Chondrocyte (in vitro differentiated cells): ENCODE results near the gene SPTBN1. TPM values are rescaled to one million over a fixed set of nuclear protein-coding genes. Genes with fewer than 3 reads are reported as not detected.

ENCODE experiments used
- DNase-seq: peaks from one replicate; pipeline ENCODE4 v3.0.0; 2021; ENCODE audit warnings: mixed read lengths, low spot score
- H3K27ac Mint-ChIP-seq: one replicate; pipeline ENCODE4 v1.8.0; 2021; ENCODE audit warnings: mild to moderate bottlenecking, moderate library complexity, mixed read lengths; ENCODE audit not compliant: unreplicated experiment
- H3K27me3 Mint-ChIP-seq: 2 replicates; pipeline ENCODE4 v1.8.0; 2021; ENCODE audit warnings: low read depth, mixed read lengths
- H3K36me3 Mint-ChIP-seq: 2 replicates; pipeline ENCODE4 v1.8.0; 2021; ENCODE audit warnings: low read depth, mixed read lengths
- H3K4me1 Mint-ChIP-seq: 2 replicates; pipeline ENCODE4 v1.8.0; 2021; ENCODE audit warnings: low read depth, mild to moderate bottlenecking, mixed read lengths
- H3K4me3 Mint-ChIP-seq: one replicate; pipeline ENCODE4 v1.8.0; 2021; ENCODE audit warnings: mild to moderate bottlenecking, moderate library complexity, mixed read lengths; ENCODE audit not compliant: unreplicated experiment
- H3K9me3 Mint-ChIP-seq: 2 replicates; pipeline ENCODE4 v1.8.0; 2021; ENCODE audit warnings: low read depth, mixed read lengths
- total RNA-seq: library from RNA; stranded (reverse); gene quantifications from 3 replicates; pipeline ENCODE4 v1.2.1, GENCODE V29; 2021
- TF ChIP-seq, protein P1 (sequence below): fragments of 200-600 bp; sonication (generic); IDR thresholded peaks from 2 replicates; pipeline ENCODE4 v1.5.0; 2021; ENCODE audit warnings: antibody characterized with exemption, mild to moderate bottlenecking, moderate library complexity

SPTBN1 gene
- total RNA-seq, 1 donor from 2014 or later, result 297 TPM

GRCh38 chr2:54676656-54677055, 220.5 kb downstream of the SPTBN1 start:
- TF ChIP-seq, protein P1, sequence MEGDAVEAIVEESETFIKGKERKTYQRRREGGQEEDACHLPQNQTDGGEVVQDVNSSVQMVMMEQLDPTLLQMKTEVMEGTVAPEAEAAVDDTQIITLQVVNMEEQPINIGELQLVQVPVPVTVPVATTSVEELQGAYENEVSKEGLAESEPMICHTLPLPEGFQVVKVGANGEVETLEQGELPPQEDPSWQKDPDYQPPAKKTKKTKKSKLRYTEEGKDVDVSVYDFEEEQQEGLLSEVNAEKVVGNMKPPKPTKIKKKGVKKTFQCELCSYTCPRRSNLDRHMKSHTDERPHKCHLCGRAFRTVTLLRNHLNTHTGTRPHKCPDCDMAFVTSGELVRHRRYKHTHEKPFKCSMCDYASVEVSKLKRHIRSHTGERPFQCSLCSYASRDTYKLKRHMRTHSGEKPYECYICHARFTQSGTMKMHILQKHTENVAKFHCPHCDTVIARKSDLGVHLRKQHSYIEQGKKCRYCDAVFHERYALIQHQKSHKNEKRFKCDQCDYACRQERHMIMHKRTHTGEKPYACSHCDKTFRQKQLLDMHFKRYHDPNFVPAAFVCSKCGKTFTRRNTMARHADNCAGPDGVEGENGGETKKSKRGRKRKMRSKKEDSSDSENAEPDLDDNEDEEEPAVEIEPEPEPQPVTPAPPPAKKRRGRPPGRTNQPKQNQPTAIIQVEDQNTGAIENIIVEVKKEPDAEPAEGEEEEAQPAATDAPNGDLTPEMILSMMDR, result no peak
- Mint-ChIP-seq H3K9me3 (no peaks in the 10 kb centered on the region), H3K27me3 (no peaks in the 10 kb centered on the region), H3K4me1 (peaks cover 18% of the 10 kb centered on the region), H3K4me3 (no peak overlapping the region), H3K36me3 (no peaks in the 10 kb centered on the region), H3K27ac (no peak overlapping the region)
- no peak for DNase-seq

DNA sequence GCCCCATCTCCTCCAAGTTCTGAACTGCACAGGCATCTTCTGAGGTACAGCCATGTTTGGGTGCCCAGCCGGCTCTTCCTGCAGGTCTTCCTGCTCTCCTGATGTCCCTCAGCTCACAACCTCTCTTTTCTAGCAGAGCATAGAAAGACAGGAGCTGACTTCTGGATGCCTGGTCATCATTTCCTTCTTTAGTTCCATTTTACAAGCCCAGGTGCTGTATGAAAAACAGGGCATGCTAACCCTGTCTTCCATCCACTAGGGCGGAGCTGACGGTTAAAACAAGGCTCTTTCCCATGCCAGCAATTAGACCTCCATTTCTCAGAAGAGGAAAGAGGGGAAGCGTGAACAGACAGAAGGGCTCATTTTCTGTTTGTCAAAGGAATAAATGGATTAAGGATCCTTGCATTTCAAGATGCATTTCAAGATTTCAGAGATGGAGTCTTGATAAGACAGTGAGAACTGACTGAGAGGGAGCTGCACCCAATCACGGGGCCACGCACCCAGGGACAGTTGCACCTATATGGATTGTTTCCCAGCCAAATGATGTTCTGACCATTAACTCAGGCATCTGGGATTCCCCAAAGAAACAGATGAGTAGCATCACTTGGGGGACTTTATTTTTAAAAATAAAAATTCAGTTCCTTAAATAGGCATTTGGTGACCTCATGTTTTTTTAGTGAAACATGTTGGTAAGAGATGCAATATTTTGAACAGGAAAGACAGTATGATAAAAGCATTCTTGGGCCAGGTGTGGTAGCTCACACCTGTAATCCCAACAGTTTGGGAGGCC, 221.5 kb downstream of the SPTBN1 start:
- no peak overlapping the region for H3K4me3 Mint-ChIP-seq
- no peaks in the 10 kb centered on the region for H3K36me3 Mint-ChIP-seq
- no peaks in the 10 kb centered on the region for H3K9me3 Mint-ChIP-seq
- peaks cover 17% of the 10 kb centered on the region for H3K4me1 Mint-ChIP-seq
- TF ChIP-seq, protein P1, result no peak
- H3K27ac Mint-ChIP-seq, result no peak overlapping the region
- H3K27me3 Mint-ChIP-seq, result no peaks in the 10 kb centered on the region
- DNase-seq, result no peak

DNA sequence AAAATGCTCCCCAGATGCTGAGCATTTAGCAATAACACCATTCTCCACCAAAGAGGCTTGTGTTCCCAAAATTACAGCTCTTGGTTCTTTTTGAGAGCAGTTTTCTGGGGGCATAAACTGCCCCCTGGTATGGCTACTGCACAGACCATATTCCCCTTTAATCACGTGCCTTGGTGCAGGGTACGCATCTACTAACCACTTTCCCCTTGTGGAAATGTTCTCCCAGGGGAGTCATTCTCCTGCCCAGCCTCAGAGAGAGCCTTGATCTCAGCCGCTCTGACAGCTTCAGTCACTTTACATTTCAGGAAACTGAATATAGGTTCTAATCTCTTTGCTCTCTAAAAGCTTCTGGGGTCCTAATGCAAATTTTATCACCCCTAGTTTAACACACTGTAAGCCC, 222.6 kb downstream of the SPTBN1 start:
- no peak overlapping the region for H3K27ac Mint-ChIP-seq
- peaks cover 15% of the 10 kb centered on the region for H3K4me1 Mint-ChIP-seq
- no peak overlapping the region for H3K4me3 Mint-ChIP-seq
- no peak for DNase-seq
- no peaks in the 10 kb centered on the region for H3K9me3 Mint-ChIP-seq
- H3K27me3 Mint-ChIP-seq, result no peaks in the 10 kb centered on the region
- no peaks in the 10 kb centered on the region for H3K36me3 Mint-ChIP-seq
- TF ChIP-seq, protein P1, result no peak

DNA sequence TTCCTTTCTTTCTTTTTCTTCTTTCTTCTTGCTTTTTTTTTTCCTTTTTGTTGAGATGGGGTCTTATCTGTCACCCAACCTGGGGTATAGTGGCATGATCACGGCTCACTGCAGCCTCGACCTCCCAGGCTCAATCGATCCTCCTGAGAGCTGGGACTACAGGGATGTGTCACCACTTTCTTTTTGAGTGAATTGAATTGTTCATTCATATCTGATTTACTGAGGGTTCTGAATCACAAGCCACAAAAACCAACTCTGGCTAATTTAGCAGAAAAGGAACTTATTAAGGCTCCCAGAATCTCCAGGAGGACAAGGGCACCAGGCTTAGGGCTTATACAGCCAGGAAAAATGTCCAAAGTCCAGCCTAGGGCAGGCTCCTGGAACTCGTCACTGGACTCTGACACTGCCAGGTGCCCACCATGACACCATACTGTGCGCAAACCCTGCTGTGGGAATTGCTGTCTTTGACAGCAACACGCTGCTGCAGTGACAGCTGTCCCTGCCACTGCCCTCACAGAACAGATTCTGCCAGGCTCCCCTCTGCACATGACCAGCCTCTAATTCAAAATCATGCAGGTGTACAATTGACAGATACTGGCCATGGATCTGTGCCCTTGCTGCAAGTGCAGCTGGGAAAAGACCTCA, 224.4 kb downstream of the SPTBN1 start:
- DNase-seq, result no peak
- H3K27ac Mint-ChIP-seq, result no peak overlapping the region
- H3K36me3 Mint-ChIP-seq, result no peaks in the 10 kb centered on the region
- H3K27me3 Mint-ChIP-seq, result no peaks in the 10 kb centered on the region
- peaks cover 15% of the 10 kb centered on the region for H3K4me1 Mint-ChIP-seq
- TF ChIP-seq, protein P1, result no peak
- H3K4me3 Mint-ChIP-seq, result no peak overlapping the region
- H3K9me3 Mint-ChIP-seq, result no peaks in the 10 kb centered on the region

DNA sequence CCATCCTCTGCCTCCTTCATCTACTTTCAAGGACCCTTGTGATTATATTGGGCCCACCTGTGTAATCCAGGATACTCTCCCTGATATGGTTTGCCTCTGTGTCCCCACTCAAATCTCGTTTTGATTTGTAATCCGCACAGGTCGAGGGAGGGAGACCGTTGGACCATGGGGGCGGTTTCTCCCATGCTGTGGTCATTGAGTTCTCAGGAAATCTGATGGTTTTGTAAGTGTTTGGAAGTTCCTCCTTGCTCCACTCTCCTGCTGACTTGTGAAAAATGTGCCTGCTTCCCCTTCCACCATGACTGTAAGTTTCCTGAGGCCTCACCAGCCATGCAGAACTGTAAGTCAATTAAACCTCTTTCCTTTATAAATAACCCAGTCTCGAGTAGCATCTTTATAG, 225.3 kb downstream of the SPTBN1 start:
- no peak overlapping the region for H3K4me3 Mint-ChIP-seq
- TF ChIP-seq, protein P1, result no peak
- H3K27ac Mint-ChIP-seq, result no peak overlapping the region
- no peaks in the 10 kb centered on the region for H3K36me3 Mint-ChIP-seq
- DNase-seq, result no peak
- H3K27me3 Mint-ChIP-seq, result no peaks in the 10 kb centered on the region
- no peaks in the 10 kb centered on the region for H3K9me3 Mint-ChIP-seq
- peaks cover 6% of the 10 kb centered on the region for H3K4me1 Mint-ChIP-seq
